GM19324 (cell line): ENCODE results near the gene CYP2A7.
"Not testable (repeated sequence)": the region's sequence is repeated elsewhere in the genome, so short reads cannot be mapped to it uniquely, and the experiment has no call there.

ENCODE experiments used
- ATAC-seq: cut with Tn5 transposase; IDR thresholded peaks from one replicate; pipeline ENCODE4 v1.9.1; 2021; ENCODE audit warnings: mild to moderate bottlenecking, moderate library complexity; ENCODE audit not compliant: unreplicated experiment, low FRiP score

The CYP2A7 gene, protein sequence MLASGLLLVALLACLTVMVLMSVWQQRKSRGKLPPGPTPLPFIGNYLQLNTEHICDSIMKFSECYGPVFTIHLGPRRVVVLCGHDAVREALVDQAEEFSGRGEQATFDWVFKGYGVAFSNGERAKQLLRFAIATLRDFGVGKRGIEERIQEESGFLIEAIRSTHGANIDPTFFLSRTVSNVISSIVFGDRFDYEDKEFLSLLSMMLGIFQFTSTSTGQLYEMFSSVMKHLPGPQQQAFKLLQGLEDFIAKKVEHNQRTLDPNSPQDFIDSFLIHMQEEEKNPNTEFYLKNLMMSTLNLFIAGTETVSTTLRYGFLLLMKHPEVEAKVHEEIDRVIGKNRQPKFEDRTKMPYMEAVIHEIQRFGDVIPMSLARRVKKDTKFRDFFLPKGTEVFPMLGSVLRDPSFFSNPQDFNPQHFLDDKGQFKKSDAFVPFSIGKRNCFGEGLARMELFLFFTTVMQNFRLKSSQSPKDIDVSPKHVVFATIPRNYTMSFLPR

DNA sequence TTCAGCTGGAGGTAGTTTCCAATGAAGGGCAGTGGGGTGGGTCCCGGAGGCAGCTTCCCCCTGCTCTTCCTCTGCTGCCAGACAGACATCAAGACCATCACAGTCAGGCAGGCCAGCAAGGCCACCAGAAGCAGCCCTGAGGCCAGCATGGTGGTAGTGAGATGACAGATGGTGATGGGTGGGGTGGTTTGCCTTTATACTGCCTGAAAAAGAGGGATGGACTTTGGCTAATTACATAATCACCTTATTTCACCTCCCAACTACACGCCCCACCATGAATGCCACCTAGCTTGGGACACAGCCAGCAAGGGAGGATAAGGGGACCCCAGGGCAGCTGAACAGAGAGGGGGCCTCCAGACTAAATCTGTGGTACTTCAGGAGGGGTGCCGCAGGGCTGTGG lies at the start of gene CYP2A7:
CYP2A7 (minus strand) TSS at position 170 of the 400 bp plus-strand sequence; CDS start at position 149, 21 bp downstream.
- ATAC-seq = not testable (repeated sequence)

DNA sequence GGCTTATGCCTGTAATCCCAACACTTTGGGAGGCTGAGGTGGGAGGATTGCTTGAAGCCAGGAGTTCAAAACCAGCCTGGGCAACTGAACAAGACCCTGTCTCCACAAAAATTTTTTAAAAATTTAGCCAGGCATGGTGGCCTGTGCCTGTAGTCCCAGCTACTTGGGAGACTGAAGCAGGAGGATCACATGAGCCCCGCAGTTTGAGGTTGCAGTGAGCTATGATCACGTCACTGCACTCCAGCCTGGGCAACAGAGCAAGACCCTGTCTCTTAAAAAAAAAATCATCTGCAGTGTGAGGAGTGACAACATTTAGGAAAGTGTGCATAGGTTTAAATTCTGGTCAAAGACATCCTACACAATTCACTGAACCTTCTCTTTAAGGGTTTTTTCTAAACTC lies 48.8 kb upstream of the CYP2A7 start:
- not testable (repeated sequence) for ATAC-seq

DNA sequence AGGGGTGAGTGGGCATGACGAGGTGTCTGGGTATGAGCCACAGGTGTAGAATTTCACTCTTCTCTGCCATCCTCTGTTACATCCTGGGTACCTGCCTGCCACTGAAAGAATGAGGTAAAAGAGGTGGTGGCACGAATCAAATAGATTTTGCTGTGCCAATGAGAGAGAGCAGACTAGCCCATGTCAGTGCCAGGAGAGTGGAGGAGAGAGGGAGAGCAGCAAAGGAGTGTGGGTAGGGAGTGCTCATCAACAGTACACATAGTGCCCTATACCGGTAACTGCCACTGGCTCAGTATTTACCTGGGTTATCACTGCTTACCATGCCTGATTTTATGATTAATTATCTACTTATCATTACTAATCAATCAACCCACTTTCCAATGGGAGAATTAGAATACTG lies 47.9 kb upstream of the CYP2A7 start:
- ATAC-seq = not testable (repeated sequence)

DNA sequence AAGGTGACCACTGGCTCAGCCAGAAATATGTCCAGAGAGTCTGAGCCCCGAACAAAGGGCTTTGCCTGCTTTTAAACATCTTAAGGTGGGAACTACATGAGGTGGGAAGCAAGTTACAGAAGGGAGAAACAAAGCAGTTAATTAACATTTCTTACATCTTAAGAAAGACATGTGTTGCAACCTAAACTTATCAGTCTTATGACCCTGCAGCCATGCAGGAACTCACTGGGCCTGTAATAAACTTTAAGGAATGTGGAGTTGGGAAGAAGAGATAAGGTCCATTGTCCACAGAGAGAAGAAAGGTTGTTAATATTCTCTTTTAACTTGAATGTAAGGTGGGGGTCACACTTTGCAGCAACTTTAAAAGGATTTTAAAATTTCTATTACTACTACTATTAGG lies 46.8 kb upstream of the CYP2A7 start:
- no peak for ATAC-seq

DNA sequence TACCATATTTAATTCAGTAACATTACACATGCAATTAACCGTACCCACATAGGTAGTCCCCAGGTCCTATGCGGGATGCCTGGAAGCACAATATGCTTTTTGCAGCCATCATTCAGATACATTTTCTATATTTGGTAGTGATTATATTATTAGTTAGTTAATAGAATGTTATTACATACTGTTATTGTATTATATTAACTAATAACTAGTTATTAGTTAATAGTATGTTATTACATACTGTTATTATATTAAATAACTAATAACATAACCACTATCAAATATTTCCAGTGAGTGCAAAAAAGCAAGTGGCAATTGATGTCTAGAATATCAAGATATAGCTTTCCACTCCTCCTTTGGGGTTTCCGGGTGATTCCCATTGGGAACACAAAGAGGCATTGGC lies 45.5 kb upstream of the CYP2A7 start:
- ATAC-seq = no peak

DNA sequence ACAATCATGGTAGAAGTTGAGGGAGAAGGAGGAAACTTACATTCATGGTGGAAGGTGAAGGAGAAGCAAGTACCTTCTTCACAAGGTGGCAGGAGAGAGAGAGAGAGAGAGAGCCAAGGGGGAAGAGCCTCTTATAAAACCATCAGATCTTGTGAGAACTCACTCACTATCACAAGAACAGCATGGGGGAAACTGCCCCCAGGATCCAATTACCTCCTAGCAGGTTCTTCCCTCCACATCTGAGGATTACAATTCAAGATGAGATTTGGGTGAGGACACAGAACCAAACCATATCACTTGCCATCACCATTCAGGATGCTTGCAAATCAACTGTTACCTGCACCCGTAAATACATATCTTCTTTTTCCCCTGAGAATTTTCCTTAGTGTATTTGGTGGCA lies 44.2 kb upstream of the CYP2A7 start:
- ATAC-seq = not testable (repeated sequence)

DNA sequence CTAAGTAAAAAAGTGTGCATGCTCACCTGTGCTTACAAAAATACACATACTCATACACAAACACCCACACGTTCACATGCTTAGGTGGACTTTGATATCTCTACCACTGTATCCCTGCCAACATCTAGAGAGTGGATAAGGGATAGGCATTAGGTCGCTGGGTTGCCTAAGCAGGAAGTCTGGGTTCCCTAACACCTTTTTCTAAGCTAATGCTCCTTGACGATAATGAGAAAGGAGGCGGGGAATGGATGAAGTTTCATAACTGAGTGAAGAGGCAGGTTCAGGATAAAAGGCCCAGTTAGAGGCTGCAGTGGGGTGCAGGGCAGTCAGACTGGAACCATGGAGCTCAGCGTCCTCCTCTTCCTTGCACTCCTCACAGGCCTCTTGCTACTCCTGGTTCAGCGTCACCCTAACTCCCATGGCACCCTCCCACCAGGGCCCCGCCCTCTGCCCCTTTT lies 41.9 kb upstream of the CYP2A7 start:
- no peak for ATAC-seq

DNA sequence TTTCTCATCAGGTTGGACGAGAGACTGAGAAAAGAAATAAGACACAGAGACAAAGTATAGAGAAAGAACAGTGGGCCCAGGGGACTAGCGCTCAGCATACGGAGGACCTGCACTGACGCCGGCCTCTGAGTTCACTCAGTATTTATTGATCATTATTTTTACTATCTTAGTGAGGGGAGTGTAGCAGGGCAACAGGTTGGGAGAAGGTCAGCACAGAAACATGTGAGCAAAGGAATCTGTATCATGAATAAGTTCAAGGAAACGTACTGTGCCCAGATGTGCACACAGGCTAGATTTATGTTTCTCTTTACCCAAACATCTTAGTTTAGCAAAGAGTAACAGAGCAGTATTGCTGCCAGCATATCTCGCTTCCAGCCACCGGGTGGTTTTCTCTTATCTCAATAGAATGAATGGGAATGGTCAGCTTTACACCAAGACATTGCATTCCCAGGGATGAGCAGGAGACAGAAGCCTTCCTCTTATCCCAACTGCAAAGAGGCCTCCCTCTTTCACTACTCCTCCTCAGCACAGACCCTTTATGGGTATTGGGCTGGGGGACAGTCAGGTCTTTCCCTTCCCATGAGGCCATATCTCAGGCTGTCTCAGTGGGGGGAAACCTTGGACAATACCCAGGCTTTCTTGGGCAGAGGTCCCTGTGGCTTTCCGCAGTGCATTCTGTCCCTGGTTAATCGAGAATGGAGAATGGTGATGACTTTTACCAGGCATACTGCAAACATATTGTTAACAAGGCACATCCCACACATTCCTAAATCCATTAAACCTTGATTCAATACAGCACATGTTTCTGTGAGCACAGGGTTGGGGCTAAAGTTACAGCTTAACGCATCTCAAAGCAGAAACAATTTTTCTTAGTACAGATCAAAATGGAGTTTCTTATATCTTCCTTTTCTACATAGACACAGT lies 40.5 kb upstream of the CYP2A7 start:
- ATAC-seq = not testable (repeated sequence)

DNA sequence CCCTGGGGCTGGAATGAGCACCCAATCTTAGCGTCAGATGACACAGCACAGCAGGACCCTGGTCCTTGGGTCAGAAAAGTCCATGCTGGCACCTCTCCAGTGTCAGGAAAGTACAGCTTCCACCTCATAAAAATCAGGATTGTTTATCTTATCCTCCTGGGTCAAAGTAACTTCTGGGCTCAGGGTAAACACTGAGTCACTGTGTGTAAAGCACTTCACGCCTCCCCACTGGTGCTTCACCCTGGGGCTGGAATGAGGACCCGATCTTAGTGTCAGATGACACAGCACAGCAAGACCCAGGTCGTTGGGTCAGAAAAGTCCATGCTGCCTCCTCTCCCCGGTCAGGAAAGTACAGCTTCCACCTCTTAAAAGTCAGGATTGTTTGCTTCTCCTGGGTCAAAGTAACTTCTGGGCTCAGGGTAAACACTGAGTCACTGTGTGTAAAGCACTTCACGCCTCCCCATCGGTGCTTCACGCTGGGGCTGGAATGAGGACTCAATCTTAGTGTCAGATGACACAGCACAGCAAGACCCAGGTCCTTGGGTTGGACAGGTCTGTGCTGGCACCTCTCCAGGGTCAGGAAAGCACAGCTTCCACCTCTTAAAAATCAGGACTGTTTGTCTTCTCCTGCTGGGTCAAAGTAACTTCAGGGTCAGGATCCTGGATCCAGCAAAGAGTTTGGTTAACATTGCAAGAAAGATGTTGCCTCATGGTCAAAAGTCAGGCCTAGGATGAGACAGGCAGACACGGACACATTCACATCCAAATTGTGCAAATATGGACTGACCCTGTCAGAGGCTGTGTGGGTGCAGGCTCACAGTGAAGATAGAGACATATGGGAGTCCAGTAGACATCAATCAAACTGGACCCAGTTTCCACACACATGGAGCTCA lies 39.2 kb upstream of the CYP2A7 start:
- no peak for ATAC-seq

DNA sequence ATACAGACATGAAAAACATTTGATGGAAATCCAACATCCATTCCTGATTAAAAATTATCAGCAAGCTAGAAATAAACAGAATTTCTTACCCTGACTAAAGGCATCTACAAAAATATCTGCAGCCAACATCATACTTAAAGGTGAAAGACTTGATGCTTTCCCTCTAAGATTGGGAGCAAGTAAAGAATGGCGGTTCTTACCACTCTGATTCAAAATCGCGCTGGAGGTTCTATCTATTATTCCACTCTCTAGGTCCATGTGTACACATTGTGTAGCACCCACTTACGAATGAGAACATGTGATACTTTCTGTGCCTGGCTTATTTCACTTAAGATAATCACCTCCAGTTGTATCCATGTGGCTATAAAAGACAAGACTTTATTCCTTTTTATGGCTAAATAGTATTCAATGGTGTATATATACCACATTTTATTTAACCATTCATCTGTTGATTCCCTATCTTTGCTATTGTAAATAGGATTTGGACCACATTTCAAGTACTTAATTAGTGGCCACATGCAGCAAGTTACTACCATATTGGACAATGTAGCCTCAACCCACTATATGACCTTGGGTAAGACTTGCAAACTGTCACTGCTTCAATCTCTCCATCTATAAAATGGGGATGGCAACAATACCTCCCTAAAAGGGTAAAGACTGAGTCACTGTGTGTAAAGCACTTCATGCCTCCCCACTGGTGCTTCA lies 38.4 kb upstream of the CYP2A7 start:
- ATAC-seq = no peak

DNA sequence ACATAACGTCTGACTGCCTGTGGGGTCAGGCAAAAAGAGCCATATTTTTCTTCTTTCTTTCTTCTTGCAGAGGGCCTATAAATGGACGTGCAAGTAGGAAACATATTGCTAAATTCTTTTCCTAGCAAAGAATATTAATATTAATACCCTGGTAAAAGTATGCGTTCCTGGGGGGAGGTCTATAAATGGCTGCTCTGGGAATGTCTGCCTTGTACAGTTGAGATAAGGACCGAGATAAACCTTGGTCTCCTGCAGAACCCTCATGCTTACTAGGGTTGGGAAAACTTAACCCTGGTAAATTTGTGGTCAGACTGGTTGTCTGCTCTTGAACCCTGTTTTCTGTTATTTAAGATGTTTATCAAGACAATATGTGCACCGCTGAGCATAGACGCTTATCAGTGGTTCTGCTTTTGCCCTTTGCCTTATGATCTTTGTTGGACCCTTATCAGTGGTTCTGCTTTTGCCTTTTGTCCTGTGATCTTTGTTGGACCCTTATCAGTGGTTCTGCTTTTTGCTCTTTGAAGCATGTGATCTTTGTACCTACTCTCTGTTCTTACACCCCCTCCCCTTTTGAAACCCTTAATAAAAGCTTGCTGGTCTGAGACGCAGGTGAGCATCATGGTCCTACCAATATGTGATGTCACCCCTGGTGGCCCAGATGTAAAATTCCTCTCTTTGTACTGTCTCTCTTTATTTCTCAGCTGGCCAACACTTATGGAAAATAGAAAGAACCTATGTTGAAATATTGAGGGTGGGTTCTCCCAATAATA lies 37.7 kb upstream of the CYP2A7 start:
- ATAC-seq = not testable (repeated sequence)

DNA sequence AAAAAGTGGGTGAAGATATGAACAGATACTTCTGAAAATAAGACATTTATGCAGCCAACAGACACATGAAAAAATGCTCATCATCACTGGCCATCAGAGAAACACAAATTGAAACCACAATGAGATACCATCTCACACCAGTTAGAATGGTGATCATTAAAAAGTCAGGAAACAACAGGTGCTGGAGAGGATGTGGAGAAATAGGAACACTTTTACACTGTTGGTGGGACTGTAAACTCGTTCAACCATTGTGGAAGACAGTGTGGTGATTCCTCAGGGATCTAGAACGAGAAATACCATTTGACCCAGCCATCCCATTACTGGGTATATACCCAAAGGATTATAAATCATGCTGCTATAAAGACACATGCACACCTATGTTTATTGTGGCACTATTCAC lies 36.3 kb upstream of the CYP2A7 start:
- not testable (repeated sequence) for ATAC-seq

DNA sequence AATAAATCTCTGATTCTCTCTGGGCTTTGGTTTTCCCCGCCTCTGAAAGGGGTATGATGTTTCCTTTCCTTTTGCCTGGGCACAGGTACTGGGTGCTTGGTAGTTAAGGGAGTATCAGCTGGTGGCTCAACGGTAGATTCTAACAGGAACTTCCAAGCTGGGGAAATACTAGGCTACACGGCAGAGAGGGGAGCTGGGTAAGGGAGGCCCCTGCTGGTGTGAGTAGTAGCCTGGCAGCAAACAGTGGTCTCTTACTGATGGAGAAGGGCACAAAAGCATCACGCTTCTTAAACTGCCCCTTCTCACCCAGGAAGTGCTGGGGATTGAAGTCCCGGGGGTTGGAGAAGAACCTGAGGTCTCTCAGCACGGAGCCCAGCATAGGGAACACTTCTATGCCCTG lies 26.9 kb upstream of the CYP2A7 start:
- ATAC-seq = no peak

DNA sequence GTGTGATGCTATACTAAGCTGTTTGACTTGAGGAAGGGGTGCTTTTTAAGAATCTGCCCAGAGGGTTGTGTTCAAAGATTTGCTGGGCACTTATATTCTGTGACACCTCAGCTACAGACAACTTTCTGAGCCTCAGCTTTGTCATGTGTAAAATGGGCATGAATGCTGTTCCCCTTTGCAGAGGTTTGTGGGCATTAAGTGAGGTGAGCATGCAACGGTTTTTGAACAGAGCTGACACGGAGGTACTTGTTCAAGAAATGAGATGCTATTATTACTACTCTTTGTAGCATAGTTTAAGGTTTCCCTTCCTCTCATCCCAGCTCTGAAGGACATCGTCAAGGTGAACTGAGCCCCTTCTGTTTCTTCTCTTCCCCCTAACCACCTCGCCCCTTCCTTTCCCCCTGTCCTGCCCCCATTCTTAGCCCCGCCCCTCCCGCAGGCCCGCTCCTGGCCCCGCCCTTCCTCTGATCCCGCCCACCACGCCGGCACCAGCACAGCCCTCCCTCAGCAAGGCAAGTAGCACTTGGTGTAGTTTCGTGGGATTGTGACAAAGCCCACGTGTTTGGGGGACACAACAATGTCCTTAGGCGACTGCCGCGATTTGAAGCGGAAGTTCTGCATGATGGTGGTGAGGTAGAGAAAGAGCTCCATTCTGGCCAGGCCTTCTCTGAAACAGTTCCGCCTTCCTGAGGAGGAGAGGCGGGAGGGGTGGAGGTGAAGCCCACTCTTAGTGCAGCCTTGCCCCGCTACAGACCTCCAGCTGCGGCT lies 26.1 kb upstream of the CYP2A7 start:
- ATAC-seq = no peak

DNA sequence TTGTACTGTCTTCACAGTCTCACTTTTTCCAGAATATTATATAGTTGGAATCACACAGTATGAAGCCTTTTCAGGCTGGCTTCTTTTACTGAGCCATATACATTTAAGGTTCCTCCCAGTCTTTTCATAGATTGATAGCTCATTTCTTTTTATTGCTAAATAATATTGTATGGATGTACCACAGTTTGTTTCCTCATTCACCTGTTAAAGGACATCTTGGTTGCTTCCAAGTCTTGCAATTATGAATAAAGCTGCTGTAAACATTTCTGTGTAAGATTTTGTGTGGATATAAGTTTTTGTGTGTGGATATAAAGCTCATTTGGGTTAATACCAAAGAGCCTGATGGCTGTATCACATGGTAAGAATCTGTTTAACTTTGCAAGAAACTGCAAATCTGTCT lies 24.5 kb upstream of the CYP2A7 start:
- ATAC-seq = no peak

DNA sequence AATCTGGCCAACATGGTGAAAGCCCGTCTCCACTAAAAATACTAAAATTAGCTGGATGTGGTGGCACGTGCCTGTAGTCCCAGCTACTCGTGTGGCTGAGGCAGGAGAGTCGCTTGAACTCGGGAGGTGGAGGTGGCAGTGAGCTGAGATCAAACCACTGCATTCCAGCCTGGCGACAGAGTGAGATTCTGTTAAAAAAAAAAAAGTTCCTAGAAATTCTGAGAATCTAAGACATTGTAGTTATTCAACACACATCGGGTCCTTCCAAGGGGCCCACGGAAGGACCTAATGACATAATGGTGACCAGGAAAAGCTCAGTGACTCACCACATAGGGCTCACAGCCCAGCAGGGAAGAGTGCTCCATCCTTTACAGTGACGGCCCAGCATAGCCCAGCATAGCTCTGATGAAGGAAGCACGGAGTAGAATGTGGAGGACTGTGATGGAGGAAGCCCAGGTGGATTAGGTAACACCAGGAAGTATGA lies 22.7 kb upstream of the CYP2A7 start:
- ATAC-seq = not testable (repeated sequence)

DNA sequence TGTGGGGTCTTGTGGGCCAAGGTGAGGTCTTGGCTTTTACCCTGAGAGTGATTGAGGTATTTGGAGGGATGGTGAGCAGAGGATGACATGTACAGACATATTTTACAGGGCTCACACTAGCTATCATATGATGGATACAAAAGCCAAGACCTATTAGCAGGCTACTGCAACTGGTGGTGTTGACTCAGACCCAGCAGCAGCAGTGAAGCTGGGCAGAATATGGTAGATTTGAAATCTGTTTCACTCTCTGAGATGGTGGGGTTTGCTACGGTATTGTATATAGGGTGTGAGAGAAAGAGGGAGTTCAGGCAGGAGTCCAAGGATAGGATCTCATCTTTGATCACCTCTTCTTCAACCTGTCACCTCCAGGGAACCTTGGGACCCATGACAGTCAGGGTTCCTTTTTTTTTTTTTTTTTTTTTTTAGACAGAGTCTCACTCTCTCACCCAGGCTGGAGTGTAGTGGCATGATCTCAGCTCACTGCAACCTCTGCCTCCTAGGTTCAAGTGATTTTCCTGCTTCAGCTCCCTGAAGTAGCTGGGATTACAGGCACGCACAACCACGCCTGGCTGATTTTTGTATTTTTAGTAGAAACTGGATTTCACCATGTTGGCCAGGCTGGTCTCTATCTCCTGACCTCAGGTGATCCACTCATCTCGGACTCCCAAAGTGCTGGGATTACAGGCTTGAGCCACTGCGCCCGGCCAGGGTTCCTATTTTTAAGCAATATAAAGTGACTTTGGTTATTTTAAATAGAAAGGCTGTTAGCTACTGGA lies 20.1 kb upstream of the CYP2A7 start:
- ATAC-seq = not testable (repeated sequence)
